ENCODE measurements around the gene ACE.
"Not testable (repeated sequence)": the region's sequence is repeated elsewhere in the genome, so short reads cannot be mapped to it uniquely, and the experiment has no call there.

ACE gene

DNA sequence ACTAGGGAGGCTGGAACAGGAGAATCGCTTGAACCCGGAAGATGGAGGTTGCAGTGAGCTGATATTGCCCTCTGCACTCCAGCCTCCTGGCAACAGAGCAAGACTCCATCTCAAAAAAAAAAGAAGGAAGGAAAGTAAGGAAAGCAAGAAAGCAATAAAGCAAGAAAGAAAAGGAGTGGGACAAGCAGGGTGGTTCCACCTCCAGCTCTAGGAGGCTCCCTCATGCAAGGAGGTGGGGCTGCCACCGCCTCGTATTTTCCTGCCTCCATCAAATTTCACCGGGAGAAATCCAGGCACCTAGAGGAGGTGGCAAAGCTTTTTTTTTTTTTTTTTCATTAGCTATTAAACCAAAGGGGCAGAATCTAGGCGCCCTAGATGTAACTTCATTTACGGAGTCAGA, 31.8 kb upstream of the ACE start:
- FAIRE-seq = no peak

DNA sequence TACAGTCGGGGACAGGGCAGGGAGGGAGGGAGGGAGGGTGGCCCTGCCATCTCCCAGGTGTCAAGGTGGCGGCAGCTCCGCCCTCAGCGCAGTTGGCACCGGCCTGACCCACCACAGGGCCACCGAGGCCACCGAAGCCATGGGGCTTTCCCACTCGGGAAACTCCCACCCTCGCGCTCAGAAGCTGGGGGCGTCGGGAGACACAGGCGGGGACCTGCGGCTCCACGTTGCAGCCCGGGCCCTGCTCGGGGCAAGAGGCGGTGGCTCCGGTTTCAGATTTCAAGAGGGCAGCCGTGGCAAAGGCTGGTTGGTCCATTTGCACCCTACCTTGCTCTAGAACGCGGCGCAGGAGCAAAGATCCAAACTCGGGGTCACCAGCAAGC, 31.3 kb upstream of the ACE start:
- no peak for FAIRE-seq

DNA sequence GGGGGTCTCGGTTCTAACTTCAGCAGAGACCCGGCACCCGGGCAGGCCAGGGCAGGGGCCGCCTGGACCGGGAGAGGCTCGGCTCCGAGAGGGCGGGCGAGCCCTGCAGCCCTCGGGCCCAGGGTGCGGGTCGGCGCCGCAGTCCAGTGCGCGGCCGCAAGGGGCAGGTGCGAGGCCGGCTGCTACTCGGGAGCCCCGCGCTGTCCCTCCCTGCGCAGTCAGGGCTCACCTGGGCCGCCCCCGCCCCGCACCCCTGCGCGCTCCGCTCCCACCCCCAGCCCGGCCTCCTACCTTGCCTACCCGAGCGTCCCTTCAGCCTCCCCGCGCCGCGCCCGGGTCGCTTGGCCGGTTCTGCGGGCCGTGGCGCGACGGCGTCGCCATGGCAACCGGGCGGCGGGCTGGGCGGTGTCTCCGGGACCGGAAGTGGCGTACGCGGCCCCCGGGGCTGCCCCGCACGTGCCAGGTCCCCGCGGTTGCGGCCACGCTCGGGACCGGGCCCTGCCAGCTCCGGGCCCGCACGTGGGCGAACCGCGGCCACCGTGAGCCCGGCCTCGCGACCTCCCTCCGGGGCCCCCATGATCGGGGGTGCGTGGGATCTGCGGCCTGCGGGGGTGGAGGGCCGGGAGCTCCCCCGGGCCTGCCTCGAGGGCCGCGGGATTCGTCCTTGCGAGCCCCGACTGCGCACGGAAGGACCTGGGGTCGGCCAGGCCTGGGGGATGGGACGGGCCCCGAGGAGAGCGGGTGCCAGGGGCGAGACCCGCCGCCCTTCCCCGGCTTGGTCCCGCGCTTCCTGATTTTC, 30.7 kb upstream of the ACE start, which contains the start of gene CYB561:
Gene CYB561 (minus strand): TSS at position 353 of the 799 bp plus-strand sequence. CDS start 8,759 bp downstream, outside the sequence.
- FAIRE-seq = no peak

DNA sequence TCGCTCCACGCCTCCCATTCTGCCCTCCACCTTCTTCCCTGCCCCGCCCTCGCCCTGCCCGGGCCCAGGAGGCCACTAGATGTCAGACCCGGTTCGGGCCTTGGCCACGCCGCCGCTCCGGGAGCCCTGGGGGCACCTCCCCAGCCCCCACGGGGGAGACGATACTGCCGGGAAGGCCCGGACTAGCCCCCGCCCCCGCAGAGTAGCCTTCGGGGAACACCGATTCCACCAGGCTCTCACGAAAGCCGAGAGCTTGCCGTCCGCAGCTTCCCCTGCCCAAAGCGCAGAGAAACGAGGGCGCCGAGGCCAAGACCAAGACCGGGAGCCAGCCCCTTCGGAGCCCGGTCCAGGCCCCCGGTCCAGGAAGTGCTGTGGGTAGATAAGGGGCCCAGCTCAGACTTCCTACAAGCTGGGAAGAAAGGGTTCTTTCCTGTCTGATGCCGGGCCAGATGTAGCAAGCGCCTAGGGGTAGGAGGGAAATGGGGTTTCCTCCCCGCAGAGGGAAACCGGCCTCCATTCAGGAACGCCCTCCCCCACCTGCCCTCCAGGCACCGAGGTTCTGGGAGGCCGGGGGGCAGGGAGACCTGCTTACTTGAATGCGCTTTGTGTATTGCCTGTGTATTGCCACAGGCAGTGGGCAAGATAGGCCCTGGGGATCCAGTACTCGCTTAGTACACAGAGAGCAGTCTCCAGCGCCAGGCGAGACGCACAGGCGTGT, 29.9 kb upstream of the ACE start:
- no peak for FAIRE-seq

DNA sequence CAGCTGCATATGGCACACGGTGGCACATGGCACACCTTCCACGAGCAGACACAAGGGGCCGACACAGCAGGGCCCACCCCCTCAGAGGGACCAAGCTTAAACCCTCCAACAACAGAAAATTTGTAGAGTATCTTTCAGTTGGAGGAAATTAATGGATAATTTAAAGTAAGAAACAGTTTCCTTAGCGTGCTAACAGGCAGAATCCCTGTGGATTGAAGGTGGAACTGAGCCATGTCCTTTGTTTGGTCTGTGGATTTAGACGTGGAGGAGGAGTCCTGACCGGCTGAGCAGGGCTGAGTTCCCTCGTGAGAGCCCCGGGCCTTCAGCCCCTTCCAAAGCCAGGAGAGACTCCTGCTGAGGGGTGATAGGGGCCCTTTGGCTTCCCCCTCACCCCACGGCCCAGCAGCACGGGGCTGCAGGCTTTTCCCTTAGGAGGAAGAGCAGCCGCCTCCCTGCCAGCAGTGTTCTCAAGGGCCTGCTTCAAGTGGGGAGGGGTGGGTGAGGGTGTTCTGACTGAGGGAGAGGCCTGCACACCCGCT, 29.3 kb upstream of the ACE start:
- FAIRE-seq = no peak

DNA sequence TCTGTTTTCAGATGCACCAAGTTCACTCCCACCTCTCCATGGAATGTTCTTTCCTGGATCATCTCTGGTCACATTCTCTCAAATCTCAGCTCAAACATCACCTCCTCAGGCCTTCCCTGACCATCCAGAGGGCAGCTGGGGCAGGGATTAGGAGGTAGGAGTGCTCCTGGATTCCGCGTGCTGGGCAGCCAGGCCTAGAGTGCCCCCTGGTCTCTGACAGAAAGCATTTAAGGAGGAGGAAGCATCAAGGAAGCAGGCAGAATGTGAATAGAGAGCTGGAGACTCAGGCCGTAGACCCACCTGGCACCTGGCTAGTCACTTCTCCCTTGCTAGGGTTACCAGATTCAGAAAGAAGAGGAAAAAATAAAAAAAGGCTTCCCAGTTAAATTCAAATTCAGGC, 28.2 kb upstream of the ACE start:
- FAIRE-seq = no peak

DNA sequence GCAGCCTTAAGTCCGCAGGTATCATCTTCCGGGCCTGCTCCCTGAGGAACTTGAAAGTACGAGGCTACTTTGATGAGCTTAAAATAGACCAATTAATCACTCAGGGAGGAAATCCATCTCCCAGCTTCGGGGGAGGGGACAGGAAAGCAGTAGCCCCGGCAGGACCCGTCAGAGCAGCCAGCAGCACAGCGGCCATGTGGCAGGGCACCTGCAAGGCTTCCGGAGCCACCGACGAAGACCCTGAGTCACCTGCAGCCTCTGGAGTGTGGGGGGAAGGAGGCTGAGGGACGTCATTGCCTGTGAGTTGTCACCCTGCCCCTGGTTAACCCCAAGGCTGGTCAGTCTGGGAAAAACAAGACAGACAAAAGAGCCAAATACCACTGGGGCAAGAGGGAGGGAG, 26.3 kb upstream of the ACE start:
- no peak for FAIRE-seq

DNA sequence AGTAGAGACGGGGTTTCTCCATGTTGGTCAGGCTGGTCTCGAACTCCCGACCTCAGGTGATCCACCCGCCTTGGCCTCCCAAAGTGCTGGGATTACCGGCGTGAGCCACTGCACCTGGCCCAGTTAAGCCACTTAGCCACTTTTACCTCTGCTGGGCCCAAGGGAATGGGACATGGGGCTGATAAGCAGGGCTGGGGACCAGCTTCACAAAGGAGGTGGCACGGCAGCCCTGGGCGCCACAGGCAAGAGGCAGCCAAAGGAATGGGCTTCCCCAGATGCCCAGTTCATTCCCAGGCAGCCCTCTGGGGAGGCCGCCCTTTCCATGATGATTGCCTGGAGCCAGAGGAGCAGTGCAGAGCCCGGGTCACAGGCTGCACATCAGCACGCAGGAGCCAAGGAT, 25.7 kb upstream of the ACE start:
- FAIRE-seq = no peak

DNA sequence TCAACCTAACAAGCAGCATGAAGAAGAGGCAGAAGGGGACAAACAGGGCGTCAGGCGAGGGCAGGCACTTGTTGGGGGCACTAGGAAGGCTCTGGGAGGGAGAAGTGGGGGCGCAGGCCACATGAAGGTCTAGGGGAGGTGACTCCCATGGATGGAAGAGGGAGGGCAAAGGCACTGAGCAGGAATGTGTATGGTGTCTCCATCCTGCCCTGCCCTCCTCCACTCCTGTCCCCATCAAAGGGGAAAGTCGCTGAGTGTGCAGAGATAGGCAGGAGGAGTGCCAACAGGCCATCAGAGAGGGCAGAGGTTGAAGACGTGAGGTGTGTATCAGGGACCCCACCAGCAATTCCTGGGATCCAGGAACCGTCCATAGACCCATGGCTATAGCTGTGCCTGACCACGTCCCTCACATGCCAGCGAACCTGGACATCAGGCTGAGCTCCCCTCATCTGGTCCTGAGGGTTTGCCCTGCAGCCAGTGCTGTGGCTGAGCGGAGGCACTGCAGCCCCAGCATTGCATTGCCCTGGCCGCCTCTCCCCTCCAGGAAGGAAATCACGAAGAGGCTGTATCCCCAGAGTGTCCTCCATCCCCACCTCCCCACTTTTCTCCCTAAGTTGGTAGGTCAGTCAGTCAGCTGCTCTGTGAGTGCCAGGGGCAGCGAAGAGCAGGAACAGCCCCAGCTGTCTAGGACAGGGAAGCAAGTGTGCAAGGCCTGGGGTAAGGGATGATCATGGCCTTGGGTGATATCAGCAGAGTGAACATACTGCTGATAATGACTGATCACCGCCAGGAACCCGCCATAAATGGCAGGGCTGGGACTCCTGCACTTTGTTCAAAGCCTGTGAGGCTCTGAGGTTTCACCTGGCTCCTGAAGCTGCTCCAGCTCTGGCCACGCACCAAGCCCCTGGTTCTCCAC, 24.6 kb upstream of the ACE start:
- no peak for FAIRE-seq

DNA sequence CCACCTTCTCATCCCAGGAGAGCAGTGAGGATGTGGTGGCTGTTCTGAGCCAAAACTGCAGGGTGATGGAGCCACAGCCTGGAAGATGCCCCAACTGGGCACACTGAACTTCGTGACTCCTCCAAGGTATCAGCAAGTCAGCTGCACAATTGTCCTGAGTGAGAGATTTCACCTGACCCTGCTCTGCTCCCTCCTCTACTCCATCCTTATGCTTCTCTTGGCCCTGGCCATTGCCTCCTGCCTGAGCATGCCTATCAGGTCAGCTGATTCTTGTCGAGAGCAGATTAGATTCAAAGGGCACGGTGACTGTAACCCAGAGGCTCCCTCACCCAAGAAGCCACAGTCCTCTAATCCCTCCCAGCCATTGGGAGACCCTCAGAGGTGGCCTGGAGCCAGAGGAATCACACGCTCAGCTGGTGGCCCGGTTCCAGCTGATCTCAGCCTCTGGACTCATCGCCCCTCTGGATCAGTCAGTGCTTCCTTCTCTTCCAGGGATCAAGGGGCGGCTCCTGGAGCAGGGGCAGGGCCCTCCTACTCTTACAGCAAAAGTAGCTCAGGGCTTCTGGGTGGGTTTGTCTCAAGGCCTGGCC, 23.8 kb upstream of the ACE start:
- FAIRE-seq = no peak

DNA sequence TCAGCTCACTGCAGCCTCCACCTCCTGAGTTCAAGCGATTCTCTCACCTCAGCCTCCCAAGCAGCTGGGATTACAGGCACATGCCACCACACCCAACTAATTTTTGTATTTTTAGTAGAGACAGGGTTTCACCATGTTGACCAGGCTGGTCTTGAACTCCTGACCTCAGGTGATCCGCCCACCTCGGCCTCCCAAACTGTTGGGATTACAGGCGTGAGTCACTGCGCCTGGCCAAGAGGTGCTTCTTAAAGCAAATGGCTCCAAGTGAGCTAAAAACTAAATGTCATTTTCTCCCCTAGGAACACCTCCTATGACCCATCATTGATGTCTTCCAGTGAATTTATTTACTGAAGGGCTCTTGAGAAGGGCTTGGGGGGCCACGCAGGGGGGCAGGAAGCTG, 22.5 kb upstream of the ACE start:
- not testable (repeated sequence) for FAIRE-seq

DNA sequence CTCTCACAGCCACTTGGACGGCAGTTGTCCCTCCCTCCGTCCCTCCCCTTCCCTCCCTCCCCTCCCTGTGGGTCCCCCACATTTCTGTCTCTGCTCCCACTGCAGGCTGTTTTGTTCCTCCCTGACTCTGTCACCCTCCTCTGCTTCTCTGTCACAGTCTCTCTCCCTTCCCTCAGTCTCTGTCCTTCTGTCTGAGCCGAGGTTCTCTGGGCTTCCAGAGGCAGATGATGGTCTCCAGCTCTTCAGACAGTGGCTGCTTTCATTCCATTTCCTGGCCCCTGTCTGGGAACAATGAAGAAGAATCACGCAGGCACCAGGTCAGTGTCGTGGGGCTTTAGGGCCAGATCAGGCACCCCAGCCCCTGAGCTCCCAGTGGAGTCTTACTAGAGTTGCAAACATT, 21.9 kb upstream of the ACE start:
- no peak for FAIRE-seq

DNA sequence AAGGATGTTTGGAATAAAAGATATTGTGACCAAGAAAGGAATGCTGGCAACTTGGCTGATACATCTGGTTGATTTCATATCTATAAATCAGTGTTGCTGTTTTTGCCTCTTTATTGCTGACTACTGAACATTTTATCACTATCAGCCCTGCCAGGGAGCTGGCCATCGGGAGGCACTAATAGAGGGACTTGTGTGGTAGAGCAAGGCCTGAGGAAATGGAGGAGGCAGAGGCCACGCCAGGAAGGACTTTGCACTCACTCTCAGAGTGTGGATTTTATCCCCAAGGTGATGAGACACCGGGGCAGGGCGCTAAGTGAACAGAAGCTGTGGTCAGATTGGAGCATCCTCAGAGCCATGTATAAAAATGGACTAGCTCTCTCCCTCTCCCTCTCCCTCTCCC, 21.4 kb upstream of the ACE start:
- no peak for FAIRE-seq

DNA sequence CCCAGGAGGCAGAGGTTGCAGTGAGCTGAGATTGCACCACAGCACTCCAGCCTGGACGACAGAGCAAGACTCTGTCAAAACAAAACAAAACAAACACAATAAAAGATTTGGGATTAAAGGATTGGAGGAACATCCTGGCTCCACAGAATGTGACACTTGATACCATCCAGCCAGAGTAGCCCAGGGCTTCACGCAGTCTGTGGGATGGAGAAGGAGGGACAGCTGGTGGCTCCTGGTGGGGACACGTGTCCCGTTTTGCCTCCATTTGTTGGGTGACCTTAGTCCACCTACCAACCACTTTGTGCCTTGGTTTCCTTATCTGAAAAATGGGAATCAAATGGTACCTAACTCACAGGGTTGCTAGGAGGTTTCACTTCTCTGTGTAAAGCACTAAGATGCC, 18.4 kb upstream of the ACE start:
- no peak for FAIRE-seq

DNA sequence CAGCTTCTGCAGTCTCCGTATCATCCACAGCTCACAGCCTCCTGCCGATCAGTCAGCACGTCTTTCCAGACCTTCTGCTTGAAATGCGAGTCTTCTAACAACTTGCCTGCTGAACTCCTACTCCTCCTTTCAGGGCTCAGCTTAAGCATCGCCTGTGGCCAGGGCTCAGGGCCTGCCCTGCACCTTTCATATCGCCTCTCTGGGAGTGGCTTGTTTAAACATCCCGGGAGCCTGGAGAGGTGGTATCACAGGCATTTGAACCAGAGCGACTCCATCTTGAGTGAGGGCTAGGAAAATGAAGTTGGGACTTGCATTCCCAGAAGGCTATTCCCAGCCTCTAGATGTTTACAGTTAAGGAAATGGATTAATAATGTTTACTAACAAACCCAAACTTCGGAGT, 16.8 kb upstream of the ACE start:
- FAIRE-seq = no peak

DNA sequence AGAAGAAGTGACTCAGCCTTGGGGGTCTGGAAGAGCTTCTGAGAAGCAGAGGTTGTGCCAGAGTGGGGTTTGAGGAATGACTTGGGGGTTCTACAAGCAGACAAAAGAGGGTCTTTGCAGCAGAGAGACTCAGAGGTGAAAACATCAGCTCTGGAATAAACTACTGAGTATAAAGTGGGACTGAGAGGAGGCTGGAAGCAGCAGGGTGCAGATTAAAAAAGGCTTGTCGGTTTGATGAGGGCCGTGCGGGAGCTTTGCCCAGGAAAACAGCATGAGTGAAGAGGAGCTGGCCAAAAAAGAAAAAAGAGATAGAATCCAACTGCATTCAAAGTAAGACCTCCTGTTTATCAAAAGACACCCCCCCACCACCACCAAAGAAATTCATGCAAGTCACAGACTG, 13.1 kb upstream of the ACE start:
- no peak for FAIRE-seq

DNA sequence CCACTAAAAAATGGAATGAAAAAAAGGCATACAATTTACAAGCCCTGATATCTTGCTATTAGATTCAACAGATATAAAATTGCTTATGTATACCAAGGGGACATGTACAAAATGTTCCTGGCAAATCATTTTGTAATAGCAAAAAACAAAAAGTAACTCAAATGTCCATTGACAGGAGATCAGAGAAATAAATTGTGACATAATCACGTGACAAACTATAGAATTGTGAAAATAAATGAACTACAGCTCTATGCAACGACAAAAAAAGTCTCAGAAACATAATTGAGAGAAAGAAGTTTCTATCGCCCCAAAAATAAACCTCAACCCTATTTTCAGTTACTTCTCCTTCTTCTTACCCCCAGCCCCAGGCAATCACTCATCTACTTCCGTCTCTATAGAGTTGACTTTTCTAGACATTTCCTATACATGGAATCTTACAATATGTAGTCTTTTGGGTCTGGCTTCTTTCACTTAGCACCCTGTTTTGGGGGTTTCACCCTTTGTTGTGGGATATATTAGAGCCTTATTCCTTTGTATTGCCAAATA, 12.1 kb upstream of the ACE start:
- FAIRE-seq = no peak

DNA sequence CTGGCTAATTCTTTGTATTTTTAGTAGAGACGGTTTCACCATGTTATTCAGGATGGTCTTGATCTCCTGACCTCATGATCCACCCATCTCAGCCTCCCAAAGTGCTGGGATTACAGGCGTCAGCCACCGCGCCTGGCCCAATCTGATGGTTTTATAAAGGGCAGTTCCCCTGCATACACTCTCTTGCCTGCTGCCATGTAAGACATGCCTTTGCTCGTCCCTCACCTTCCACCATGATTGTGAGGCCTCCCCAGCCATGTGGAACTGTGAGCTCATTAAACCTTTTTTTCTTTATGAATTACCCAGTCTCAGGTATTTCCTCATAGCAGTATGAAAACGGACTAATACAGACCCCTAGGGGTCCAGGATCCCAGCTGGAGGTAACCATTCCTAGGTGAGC, 8.8 kb upstream of the ACE start:
- FAIRE-seq = not testable (repeated sequence)

DNA sequence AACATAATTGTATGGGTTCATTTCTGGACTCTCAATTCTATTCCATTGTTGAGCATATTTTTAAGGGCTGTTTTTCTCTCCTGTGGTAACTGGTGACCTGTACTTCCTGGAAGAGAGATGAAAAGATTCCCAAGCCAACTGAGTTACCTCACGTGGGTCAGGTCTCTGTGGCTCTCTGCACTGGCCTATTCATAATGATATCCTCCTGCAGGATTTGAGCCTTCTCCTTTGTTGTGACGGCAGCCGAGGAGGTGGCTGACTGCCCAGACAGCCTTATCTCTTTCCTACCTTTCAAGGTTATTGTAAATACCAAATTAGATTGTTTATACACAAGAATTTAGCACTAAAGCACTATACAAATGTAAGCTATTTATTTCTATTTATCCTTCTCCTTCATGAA, 2.7 kb upstream of the ACE start:
- no peak for FAIRE-seq

DNA sequence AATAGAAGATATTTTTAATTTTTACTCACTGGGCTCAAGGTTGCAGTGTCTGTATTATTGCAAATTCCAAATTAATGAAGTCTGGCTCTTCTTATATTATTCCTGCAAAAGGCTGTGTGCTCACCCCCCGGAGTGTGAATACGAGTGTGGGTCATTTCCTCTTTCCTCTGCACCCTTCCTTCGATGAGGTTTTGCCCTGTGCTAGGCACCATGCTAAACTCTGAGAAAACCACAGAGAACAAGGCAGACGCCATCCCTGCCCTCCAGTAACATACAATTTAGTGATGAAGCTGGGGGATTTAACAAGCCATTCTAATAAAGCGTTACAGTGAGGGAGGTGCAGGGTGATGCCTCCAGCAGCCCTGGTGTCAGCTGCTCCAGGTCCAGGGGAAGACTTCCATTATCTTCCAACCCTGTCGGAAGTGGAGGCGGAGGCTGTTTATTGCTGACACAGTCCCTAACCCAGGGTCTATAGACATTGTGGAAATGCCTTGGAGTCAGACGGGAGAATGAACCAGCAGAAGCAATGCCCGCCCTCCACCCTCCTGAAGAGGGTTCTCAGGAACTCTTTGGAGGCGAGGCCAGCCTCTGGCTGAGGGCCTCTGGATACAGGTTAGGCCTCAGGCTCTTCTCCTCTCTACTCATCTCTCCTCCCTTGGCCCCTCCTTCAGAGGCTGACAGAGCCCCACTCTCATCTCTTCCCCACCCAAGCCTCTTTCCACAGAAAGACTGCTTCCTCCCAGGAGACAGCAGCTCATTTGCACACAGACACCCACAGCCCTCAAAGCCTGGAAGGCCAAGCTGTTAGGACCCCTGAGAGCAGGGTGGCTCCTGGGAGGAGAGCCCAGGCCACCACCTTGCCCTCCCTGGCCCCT, 2.0 kb upstream of the ACE start:
- no peak for FAIRE-seq
